ENCODE data around the gene SMR3B.

The SMR3B gene

GRCh38 chr4:70382691-70383181 lies at the start of gene SMR3B:
TSS of gene SMR3B (plus strand) at chr4:70383131. CDS start at chr4:70384511, 1,380 bp downstream.
- DNase-seq: no peak

GRCh38 chr4:70334681-70335080 lies 48.2 kb upstream of the SMR3B start, which contains the start of gene CABS1:
TSS of gene CABS1 (plus strand) at chr4:70334981. CDS start at chr4:70335040, 59 bp downstream.
- DNase-seq: no peak

GRCh38 chr4:70336043-70336442 lies 46.9 kb upstream of the SMR3B start:
- no peak for DNase-seq

- no peak for DNase-seq
Measured at GRCh38 chr4:70337886-70338420, 45.0 kb upstream of the SMR3B start.

GRCh38 chr4:70356185-70356584 lies 26.7 kb upstream of the SMR3B start:
- DNase-seq: no peak

- DNase-seq: no peak
Measured at GRCh38 chr4:70359115-70359661, 23.7 kb upstream of the SMR3B start.

- no peak for DNase-seq
Measured at GRCh38 chr4:70360460-70360859, 22.5 kb upstream of the SMR3B start, which contains the start of gene SMR3A. TSS of gene SMR3A (plus strand) at chr4:70360760. CDS start at chr4:70362116, 1,356 bp downstream.

GRCh38 chr4:70364002-70364401 lies 18.9 kb upstream of the SMR3B start:
- DNase-seq: no peak

GRCh38 chr4:70365479-70365878 lies 17.5 kb upstream of the SMR3B start:
- DNase-seq: peak; percentile 53

- DNase-seq: no peak
Measured at GRCh38 chr4:70367813-70368212, 15.1 kb upstream of the SMR3B start.

- no peak for DNase-seq
Measured at GRCh38 chr4:70371987-70372386, 10.9 kb upstream of the SMR3B start.

GRCh38 chr4:70372760-70373159 lies 10.2 kb upstream of the SMR3B start:
- DNase-seq: no peak

- DNase-seq: no peak
Measured at GRCh38 chr4:70380578-70380977, 2.4 kb upstream of the SMR3B start.

- no peak for DNase-seq
Measured at GRCh38 chr4:70392057-70392776, 9.3 kb downstream of the SMR3B start.

- no peak for DNase-seq
Measured at GRCh38 chr4:70397580-70397979, 14.6 kb downstream of the SMR3B start, which contains the start of gene OPRPN. TSS of gene OPRPN (plus strand) at chr4:70397940. CDS start at chr4:70399286, 1,346 bp downstream.

- DNase-seq: no peak
Measured at GRCh38 chr4:70399319-70399718, 16.4 kb downstream of the SMR3B start.

GRCh38 chr4:70402762-70403161 lies 19.8 kb downstream of the SMR3B start:
- no peak for DNase-seq

- no peak for DNase-seq
Measured at GRCh38 chr4:70405765-70406164, 22.8 kb downstream of the SMR3B start.

- no peak for DNase-seq
Measured at GRCh38 chr4:70425306-70425705, 42.4 kb downstream of the SMR3B start.

GRCh38 chr4:70426789-70427188 lies 43.9 kb downstream of the SMR3B start:
- DNase-seq: no peak

- no peak for DNase-seq
Measured at GRCh38 chr4:70437197-70437596, 54.3 kb downstream of the SMR3B start.

Measured in NCI-H774 (cell line).